ENCODE data around the gene SMARCA4. TPM values are rescaled to one million over a fixed set of nuclear protein-coding genes. Genes with fewer than 3 reads are reported as not detected.
A peak's percentile ranks its signal among the peaks of the same experiment; 100 is the strongest.

The SMARCA4 gene
- polyA plus RNA-seq, 4 donors = 54.6 to 71.6 (median 66.1) TPM

GRCh38 chr19:10964903-10965302, 4.1 kb downstream of the SMARCA4 start:
- DNase-seq (no peak), FAIRE-seq (no peak)
- Histone ChIP-seq H3K27me3 (ENCODE audit: control insufficient read depth in 3 of 3, insufficient read depth in 3 of 3, low read length in 3 of 3) (no peaks in the 10 kb centered on the region), H3K4me1 (ENCODE audit: control insufficient read depth in 3 of 3, insufficient read depth in 2 of 3, low read depth in 1 of 3, low read length in 2 of 3) (peaks cover 0 to 14% (median 8%) of the 10 kb centered on the region in 3 donors), H3K9me3 (ENCODE audit: control insufficient read depth in 2 of 2, insufficient read depth in 1 of 2, low read depth in 1 of 2, low read length in 1 of 2) (no peaks in the 10 kb centered on the region), H3K4me3 (ENCODE audit: low read depth in 1 of 3, low read length in 3 of 3) (no peak overlapping the region), H3K27ac (ENCODE audit: low read depth in 1 of 3, low read length in 2 of 3) (no peak overlapping the region), H3K36me3 (ENCODE audit: control insufficient read depth in 3 of 3, insufficient read depth in 2 of 3, low read depth in 1 of 3, low read length in 3 of 3) (peaks cover 0 to 14% (median 0%) of the 10 kb centered on the region in 3 donors)
- WGBS, 3 donors = 97 to 99% (median 98%) methylated on average over 4 of the region's 4 CpGs

DNA sequence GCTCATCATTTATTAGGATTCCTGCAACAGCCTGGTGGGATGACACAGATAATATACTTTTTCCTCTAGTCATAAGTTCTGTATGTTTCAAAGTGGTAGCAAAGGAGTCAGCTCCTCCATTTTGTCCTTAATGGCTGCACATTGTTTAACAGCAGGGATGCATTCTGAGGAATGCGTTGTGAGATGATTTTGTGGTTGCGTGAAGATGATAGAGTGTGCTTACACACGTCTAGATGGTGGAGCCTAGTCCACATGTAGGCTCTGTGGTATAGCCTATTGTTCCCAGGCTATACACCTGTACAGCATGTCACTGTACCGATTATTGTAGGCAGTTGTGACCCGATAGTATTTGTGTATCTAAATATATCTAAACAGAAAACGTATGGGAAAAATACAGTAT, 4.6 kb downstream of the SMARCA4 start:
- WGBS, 3 donors = 82 to 84% (median 82%) methylated on average over 6 of the region's 6 CpGs
- no peak for FAIRE-seq

GRCh38 chr19:10966809-10967208, 6.0 kb downstream of the SMARCA4 start:
- FAIRE-seq (no peak), DNase-seq (peak; percentile 30 to 41)
- WGBS, 3 donors = 48 to 70% (median 59%) methylated on average over 8 of the region's 8 CpGs
- Histone ChIP-seq H3K36me3 (ENCODE audit: control insufficient read depth in 3 of 3, insufficient read depth in 2 of 3, low read depth in 1 of 3, low read length in 3 of 3) (peaks cover 0 to 19% (median 0%) of the 10 kb centered on the region in 3 donors), H3K27ac (ENCODE audit: low read depth in 1 of 3, low read length in 2 of 3) (no peak overlapping the region), H3K27me3 (ENCODE audit: control insufficient read depth in 3 of 3, insufficient read depth in 3 of 3, low read length in 3 of 3) (no peaks in the 10 kb centered on the region), H3K4me3 (ENCODE audit: low read depth in 1 of 3, low read length in 3 of 3) (no peak overlapping the region), H3K9me3 (ENCODE audit: control insufficient read depth in 2 of 2, insufficient read depth in 1 of 2, low read depth in 1 of 2, low read length in 1 of 2) (no peaks in the 10 kb centered on the region), H3K4me1 (ENCODE audit: control insufficient read depth in 3 of 3, insufficient read depth in 2 of 3, low read depth in 1 of 3, low read length in 2 of 3) (peaks cover 0 to 14% (median 8%) of the 10 kb centered on the region in 3 donors)

More for the DNA sequence above, 4.6 kb downstream of the SMARCA4 start:
- Histone ChIP-seq H3K36me3 (ENCODE audit: control insufficient read depth in 3 of 3, insufficient read depth in 2 of 3, low read depth in 1 of 3, low read length in 3 of 3) (peaks cover 0 to 15% (median 0%) of the 10 kb centered on the region in 3 donors), H3K9me3 (ENCODE audit: control insufficient read depth in 2 of 2, insufficient read depth in 1 of 2, low read depth in 1 of 2, low read length in 1 of 2) (no peaks in the 10 kb centered on the region), H3K4me1 (ENCODE audit: control insufficient read depth in 3 of 3, insufficient read depth in 2 of 3, low read depth in 1 of 3, low read length in 2 of 3) (peaks cover 0 to 14% (median 8%) of the 10 kb centered on the region in 3 donors), H3K27ac (ENCODE audit: low read depth in 1 of 3, low read length in 2 of 3) (no peak overlapping the region), H3K4me3 (ENCODE audit: low read depth in 1 of 3, low read length in 3 of 3) (no peak overlapping the region), H3K27me3 (ENCODE audit: control insufficient read depth in 3 of 3, insufficient read depth in 3 of 3, low read length in 3 of 3) (no peaks in the 10 kb centered on the region)
- no peak for DNase-seq

DNA sequence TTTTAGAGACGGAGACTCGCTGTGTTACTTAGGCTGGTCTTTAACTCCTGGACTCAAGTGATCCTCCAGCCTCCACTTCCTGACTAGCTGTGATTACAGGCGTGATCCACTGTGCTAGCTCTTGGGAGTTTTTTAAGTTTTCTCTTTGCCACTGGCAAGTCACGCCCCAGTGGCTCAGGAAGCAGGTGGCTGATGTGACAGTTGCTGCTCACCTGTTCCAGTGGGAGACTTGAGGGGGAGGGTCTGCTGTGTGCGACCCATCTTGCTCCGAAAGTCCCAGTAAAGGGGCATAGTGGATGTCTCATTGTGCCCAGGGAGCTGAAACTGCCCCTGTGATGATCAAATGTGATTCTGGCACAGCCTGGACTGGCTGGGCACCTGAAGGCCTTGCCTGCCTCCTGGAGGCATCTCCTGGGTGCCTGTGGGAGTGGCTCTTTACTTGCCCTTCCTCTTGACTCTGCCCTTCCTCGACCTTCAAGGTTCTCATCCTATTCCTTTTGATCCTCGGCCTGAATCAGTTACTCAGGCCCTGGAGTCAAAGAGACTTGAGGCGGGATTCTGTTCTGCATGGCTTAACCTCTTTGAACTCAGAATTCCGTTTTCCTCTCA, 7.8 kb downstream of the SMARCA4 start:
- WGBS, 3 donors = 26 to 52% (median 35%) methylated on average over 10 of the region's 10 CpGs
- no peak overlapping the region for H3K4me3 ChIP-seq (ENCODE audit: low read depth in 1 of 3, low read length in 3 of 3)
- H3K4me1 ChIP-seq (ENCODE audit: control insufficient read depth in 3 of 3, insufficient read depth in 2 of 3, low read depth in 1 of 3, low read length in 2 of 3) = peaks cover 0 to 8% (median 8%) of the 10 kb centered on the region in 3 donors
- DNase-seq (peak in 1 of 2 donors; percentile 59), FAIRE-seq (no peak)
- H3K27ac ChIP-seq (ENCODE audit: low read depth in 1 of 3, low read length in 2 of 3) = peak overlapping the region in 2 of 3 donors; percentile 32 to 62
- H3K36me3 ChIP-seq (ENCODE audit: control insufficient read depth in 3 of 3, insufficient read depth in 2 of 3, low read depth in 1 of 3, low read length in 3 of 3) = peaks cover 0 to 24% (median 0%) of the 10 kb centered on the region in 3 donors
- no peaks in the 10 kb centered on the region for H3K27me3 ChIP-seq (ENCODE audit: control insufficient read depth in 3 of 3, insufficient read depth in 3 of 3, low read length in 3 of 3)
- H3K9me3 ChIP-seq (ENCODE audit: control insufficient read depth in 2 of 2, insufficient read depth in 1 of 2, low read depth in 1 of 2, low read length in 1 of 2) = no peaks in the 10 kb centered on the region

DNA sequence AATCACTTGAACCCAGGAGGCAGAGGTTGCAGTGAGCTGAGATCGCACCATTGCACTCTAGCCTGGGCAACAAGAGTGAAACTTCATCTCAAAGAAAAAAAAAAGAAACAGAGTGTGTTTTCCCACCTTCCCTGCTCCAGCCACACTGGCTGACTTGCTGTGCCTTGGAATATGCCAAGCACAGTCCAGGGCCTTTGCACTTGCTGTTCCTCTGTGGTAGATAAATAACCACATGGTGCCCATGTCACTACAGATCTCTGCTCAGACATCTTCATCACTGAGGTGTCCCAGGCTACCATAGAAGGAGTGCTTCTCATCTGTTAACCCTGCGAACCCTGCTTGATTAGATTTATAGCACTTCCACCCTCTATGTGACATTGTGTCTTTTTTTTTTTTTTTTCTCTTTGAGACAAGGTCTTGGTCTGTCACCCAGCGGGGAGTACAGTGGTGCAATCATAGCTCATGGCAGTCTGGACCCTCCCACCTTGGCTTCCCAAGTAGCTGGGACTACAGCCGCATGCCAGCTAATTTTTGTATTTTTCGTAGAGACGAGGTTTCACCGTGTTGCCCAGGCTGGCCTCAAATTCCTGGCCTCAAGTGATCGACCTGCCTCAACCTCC, 10.4 kb downstream of the SMARCA4 start:
- Histone ChIP-seq H3K4me1 (ENCODE audit: control insufficient read depth in 3 of 3, insufficient read depth in 2 of 3, low read depth in 1 of 3, low read length in 2 of 3) (peaks cover 0 to 24% (median 15%) of the 10 kb centered on the region in 3 donors), H3K36me3 (ENCODE audit: control insufficient read depth in 3 of 3, insufficient read depth in 2 of 3, low read depth in 1 of 3, low read length in 3 of 3) (peaks cover 0 to 23% (median 0%) of the 10 kb centered on the region in 3 donors), H3K27me3 (ENCODE audit: control insufficient read depth in 3 of 3, insufficient read depth in 3 of 3, low read length in 3 of 3) (no peaks in the 10 kb centered on the region), H3K27ac (ENCODE audit: low read depth in 1 of 3, low read length in 2 of 3) (no peak overlapping the region), H3K4me3 (ENCODE audit: low read depth in 1 of 3, low read length in 3 of 3) (no peak overlapping the region), H3K9me3 (ENCODE audit: control insufficient read depth in 2 of 2, insufficient read depth in 1 of 2, low read depth in 1 of 2, low read length in 1 of 2) (no peaks in the 10 kb centered on the region)
- no peak for DNase-seq
- 93 to 96% (median 93%) methylated on average over 7 to 8 of the region's 8 CpGs for WGBS, 3 donors
- FAIRE-seq = no peak

DNA sequence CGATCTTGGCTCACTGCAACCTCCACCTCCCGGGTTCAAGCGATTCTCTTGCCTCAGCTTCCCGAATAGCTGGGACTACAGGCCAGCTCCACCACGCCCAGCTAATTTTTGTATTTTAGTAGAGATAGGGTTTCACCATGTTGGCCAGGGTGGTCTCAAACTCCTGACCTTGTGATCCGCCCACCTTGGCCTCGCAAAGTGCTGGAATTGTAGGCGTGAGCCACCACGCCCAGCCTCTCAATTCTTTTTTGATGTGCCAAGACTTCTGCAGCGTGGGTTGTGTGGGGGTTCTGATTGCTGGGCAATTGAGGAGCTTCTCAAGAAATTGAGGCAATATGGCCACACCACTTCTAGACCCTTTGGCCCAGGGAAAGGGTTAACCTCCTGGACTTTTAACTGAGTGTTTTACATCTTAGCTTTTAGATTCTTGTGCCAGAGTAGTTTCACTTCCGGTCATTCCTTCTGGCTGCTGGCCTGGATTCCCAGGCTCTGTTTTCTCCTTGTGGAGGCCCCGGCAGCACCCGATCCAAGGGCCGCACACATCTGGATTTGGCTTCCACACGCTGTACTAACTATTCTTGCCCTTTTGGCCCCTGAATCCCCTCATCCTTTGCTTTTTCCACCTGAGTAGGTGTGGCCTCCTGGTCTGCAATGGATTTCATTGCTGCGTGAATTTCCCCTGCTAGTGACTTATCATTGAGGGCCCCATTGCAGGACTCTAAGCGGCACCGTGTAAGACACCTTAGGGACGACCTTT, 14.7 kb downstream of the SMARCA4 start:
- Histone ChIP-seq H3K27ac (ENCODE audit: low read depth in 1 of 3, low read length in 2 of 3) (peak overlapping the region; percentile 53 to 85 (median 59)), H3K27me3 (ENCODE audit: control insufficient read depth in 3 of 3, insufficient read depth in 3 of 3, low read length in 3 of 3) (no peaks in the 10 kb centered on the region), H3K36me3 (ENCODE audit: control insufficient read depth in 3 of 3, insufficient read depth in 2 of 3, low read depth in 1 of 3, low read length in 3 of 3) (peaks cover 0 to 26% (median 0%) of the 10 kb centered on the region in 3 donors), H3K9me3 (ENCODE audit: control insufficient read depth in 2 of 2, insufficient read depth in 1 of 2, low read depth in 1 of 2, low read length in 1 of 2) (no peaks in the 10 kb centered on the region), H3K4me1 (ENCODE audit: control insufficient read depth in 3 of 3, insufficient read depth in 2 of 3, low read depth in 1 of 3, low read length in 2 of 3) (peaks cover 0 to 29% (median 7%) of the 10 kb centered on the region in 3 donors), H3K4me3 (ENCODE audit: low read depth in 1 of 3, low read length in 3 of 3) (peak overlapping the region in 1 of 3 donors; percentile 3)
- 52 to 57% (median 56%) methylated on average over 19 of the region's 19 CpGs for WGBS, 3 donors
- FAIRE-seq (no peak), DNase-seq (peak in 1 of 2 donors; percentile 37)

DNA sequence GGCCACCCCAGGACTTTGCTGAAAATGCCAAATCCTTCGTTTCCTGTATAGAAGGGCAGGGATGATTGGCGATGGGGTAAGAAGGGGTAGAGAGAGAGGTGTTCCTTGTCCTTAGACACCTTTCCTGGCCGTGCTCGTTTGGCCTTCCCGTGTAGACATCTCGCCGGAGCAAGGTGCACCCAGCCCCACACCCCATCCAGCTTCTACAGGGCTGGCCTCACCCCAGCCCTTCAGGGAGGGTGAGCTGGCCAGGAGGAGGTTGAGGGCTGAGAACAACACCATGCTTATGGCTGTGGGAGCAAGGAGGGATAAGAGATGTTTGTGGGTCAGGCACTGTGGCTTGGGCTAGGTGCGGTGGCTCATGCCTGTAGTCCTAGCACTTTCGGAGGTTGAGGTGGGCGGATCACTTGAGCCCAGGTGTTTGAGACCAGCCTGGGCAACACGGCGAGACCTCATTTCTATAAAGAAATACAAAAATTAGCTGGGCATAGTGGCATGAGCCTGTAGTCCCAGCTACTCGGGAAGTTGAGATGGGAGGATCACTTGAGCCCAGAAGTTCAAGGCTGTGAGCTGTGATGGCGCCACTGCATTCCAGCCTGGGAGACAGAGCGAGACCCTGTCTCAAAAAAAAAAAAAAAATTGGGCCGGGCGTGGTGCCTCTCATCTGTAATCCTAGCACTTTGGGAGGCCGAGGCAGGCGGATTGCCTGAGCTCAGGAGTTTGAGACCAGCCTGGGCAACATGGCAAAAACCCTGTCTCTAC, 15.5 kb downstream of the SMARCA4 start:
- Histone ChIP-seq H3K27ac (ENCODE audit: low read depth in 1 of 3, low read length in 2 of 3) (peak overlapping the region; percentile 53 to 85 (median 59)), H3K36me3 (ENCODE audit: control insufficient read depth in 3 of 3, insufficient read depth in 2 of 3, low read depth in 1 of 3, low read length in 3 of 3) (peaks cover 0 to 30% (median 0%) of the 10 kb centered on the region in 3 donors), H3K9me3 (ENCODE audit: control insufficient read depth in 2 of 2, insufficient read depth in 1 of 2, low read depth in 1 of 2, low read length in 1 of 2) (no peaks in the 10 kb centered on the region), H3K4me3 (ENCODE audit: low read depth in 1 of 3, low read length in 3 of 3) (peak overlapping the region in 1 of 3 donors; percentile 3), H3K27me3 (ENCODE audit: control insufficient read depth in 3 of 3, insufficient read depth in 3 of 3, low read length in 3 of 3) (no peaks in the 10 kb centered on the region), H3K4me1 (ENCODE audit: control insufficient read depth in 3 of 3, insufficient read depth in 2 of 3, low read depth in 1 of 3, low read length in 2 of 3) (peaks cover 0 to 29% (median 7%) of the 10 kb centered on the region in 3 donors)
- 49 to 62% (median 61%) methylated on average over 19 of the region's 19 CpGs for WGBS, 3 donors
- DNase-seq = peak; percentile 73 to 84
- FAIRE-seq = no peak

GRCh38 chr19:10977742-10978092, 16.9 kb downstream of the SMARCA4 start:
- Histone ChIP-seq H3K9me3 (ENCODE audit: control insufficient read depth in 2 of 2, insufficient read depth in 1 of 2, low read depth in 1 of 2, low read length in 1 of 2) (no peaks in the 10 kb centered on the region), H3K36me3 (ENCODE audit: control insufficient read depth in 3 of 3, insufficient read depth in 2 of 3, low read depth in 1 of 3, low read length in 3 of 3) (peaks cover 0 to 33% (median 0%) of the 10 kb centered on the region in 3 donors), H3K4me1 (ENCODE audit: control insufficient read depth in 3 of 3, insufficient read depth in 2 of 3, low read depth in 1 of 3, low read length in 2 of 3) (peaks cover 0 to 29% (median 7%) of the 10 kb centered on the region in 3 donors), H3K27ac (ENCODE audit: low read depth in 1 of 3, low read length in 2 of 3) (no peak overlapping the region), H3K4me3 (ENCODE audit: low read depth in 1 of 3, low read length in 3 of 3) (no peak overlapping the region), H3K27me3 (ENCODE audit: control insufficient read depth in 3 of 3, insufficient read depth in 3 of 3, low read length in 3 of 3) (no peaks in the 10 kb centered on the region)
- WGBS, 3 donors = 61 to 72% (median 69%) methylated on average over 5 of the region's 5 CpGs
- DNase-seq = no peak
- no peak for FAIRE-seq

All from small intestine (tissue), 7 donors.